Activated CD4-positive, alpha-beta T cell treated with anti-CD3 and anti-CD28 coated beads for 1 hour (primary cell): ENCODE data around the gene LRBA.

Experiments
- DNase-seq: peaks from one replicate; pipeline ENCODE4 v3.0.0-alpha.2; 2020

Gene LRBA

DNA sequence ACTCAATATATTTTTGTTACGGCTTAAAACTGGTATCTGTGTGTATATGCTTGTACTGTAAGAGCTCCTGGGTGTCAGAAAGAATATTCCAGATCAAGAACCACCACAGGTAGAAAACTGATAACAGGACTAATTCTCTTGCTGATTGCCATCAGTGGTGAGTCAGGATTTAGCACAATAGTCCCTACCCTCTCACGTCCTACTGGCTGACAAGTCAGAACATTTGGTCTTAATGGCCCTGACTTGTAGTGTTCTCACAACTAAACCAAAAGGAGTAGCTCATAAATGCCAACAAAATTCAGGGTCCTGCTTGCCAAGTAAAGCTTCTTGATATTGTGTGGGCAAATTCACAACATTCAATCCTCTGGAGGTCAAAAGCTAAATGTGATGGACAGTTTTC, 538.3 kb downstream of the LRBA start:
- DNase-seq, result no peak

DNA sequence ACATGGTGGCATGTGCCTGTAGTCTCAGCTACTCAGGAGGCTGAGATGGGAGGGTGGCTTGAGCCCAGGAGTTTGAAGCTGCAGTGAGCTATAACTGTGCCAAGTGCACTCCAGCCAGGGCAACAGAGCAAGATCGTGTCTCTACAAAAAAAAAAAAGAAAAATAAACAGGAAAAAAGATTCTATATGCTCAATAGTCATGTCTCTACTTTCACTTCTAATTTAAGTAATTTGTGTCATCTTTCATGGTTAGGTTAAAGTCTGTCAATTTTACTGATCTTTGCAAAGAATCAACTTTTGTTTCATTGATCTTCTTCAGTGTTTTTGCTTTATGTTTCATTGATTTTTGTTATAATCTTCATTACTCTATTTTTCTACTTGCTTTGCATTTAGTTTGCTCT, 539.3 kb downstream of the LRBA start:
- no peak for DNase-seq

- no peak for DNase-seq
These were observed 550.6 kb downstream of the LRBA start for GRCh38 chr4:150464523-150464922.

DNA sequence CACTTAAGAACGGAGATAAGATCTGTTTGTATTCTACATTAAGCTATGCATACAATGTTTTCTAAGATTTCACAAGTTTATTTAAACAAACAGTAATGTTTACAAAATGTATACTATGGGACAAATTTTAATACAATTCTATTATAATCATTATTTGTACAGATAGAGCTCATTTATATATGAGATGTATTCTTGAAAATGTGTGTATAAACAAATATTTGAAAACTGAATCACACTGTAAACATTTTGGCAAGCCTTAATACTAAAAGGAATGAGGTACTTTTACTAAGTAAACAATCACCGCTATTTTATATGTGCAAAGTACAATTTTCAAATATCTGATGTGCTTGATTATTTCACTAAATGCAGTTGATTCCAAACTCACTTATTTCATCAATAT, 552.3 kb downstream of the LRBA start:
- DNase-seq, result no peak

DNA sequence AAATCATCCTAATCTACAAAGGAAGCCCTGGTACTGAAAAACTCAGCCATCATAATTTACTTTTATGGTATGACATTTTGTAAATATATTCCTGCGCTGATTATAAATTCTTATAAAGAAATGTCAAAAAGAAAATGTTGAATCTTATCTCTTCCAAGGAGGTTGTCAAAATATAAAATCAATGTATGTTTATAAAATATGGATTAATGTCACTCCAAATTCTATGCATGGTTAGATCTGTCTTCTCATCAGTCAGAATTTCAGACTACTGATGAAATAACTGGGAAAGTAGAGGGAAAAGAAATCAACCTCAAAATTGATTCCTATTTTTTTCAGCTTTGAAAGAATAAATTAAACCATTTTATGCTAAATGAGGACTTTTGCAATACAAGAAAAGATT, 553.1 kb downstream of the LRBA start:
- DNase-seq, result no peak

GRCh38 chr4:150457802-150458201, 557.3 kb downstream of the LRBA start:
- no peak for DNase-seq

DNA sequence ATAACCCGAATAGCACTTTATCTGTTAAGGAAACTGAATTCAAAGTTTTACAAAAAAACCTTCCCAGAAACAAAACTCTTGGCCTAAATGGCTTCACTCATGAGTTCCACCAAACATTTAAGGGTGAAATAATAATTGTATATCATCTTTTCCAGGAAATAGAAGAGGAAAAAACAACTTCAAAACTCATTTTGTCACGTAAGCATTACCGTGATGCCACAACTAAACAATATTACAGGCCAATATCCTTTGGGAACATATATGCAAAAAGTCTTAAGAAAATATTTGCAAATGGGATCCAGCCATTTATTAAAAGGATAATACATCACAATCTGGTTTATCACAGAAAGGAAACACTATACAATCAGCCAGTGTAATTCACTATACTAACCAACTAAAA, 563.2 kb downstream of the LRBA start:
- DNase-seq, result no peak

DNA sequence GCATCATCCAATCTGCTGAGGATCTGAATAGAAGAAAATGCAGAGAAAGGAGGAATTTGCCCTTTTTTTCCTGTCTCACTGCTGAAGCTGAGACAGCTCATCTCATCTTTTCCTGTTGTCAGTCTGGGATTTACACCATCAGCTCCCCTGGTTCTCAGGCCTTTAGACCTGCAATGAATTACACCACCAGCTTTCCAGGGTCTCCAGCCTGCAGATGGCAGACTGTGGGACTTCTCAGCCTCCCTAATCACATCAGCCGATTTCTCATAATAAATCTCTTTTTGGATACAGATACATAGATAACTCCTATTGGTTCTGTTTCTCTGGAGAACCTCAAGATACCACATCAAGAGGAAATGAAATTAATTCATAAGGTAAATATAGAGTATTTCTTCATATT, 567.7 kb downstream of the LRBA start:
- no peak for DNase-seq

DNA sequence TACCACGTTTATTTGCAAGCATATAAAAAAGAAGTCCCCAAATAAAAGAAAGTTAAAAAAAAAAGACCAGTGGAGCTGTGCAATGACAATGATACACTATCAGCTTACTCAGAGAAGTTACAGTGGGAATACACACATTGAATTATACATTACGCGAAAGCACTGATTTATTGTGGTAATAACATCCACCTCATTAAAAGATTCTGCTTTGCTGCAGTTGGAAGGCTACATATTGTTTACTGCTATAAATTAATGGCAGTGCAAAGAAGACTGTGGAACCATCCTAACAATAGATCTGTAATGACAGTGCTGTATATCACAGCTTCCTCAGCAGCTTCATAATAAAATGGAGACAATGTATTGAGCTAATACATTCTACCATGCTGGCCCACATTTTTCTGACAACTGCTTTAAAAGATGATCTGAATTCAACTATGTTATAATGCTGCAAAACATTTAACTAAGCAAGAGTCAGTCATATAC, 575.6 kb downstream of the LRBA start:
- no peak for DNase-seq

GRCh38 chr4:150436598-150437370, 578.3 kb downstream of the LRBA start:
- no peak for DNase-seq

DNA sequence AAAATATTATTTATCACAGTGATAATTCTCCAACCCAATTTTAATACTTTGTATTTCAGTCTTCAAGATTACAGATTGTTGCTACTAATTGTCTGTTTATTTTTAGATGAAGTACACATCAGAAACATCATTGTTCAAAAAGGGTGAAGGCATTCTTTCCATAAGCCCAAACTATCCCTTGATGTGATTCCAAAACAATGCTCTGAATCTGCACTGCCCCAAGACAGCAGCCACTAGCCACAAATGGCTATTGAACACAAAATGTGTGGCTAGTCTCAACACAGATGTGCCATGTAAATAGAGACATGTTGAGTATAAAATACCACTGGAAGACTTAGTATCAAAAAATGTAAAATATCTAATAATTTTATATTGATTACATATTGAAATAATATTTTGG, 583.9 kb downstream of the LRBA start:
- no peak for DNase-seq

GRCh38 chr4:150425161-150425560, 589.9 kb downstream of the LRBA start:
- no peak for DNase-seq

DNA sequence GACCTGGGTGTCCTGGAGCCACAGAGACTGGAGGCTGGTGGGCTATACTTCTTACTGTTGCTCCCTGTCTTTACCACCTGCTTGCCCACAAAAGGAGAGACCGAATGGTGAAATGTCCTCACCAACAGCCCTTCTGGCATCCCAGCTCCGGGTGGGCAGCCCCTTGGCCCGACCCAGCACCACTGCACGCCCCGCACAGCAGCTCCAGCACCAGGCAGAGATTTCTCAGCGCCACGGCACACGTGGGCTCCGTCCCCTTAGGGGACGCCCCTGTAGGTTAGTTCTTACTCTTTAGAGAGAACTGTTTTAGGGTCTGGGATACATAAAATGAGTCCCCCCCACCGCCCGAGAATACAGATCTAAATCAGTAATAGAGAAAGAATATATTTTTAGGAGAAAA, 591.6 kb downstream of the LRBA start:
- DNase-seq, result no peak

DNA sequence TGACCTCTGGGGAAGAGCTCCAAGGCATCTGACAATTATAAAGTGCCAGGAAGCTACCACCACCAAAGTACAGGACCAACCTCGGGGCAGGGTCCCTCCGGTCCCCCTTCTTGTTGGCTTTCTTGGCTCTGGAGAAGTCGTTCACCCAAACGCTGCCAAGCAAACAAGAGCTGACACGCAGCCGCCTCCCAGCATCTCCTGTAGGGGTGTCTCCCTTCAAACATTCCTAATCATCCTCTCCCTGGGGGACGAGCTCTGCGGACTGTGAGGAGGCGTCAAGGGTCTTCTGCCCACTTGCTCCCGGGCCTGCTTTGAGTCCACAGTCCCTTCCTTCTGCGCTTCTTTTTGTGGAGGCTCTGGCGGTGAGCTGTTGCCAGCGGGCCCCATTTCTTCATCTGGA, 592.0 kb downstream of the LRBA start:
- no peak for DNase-seq

GRCh38 chr4:150421612-150422011, 593.5 kb downstream of the LRBA start:
- DNase-seq, result no peak

DNA sequence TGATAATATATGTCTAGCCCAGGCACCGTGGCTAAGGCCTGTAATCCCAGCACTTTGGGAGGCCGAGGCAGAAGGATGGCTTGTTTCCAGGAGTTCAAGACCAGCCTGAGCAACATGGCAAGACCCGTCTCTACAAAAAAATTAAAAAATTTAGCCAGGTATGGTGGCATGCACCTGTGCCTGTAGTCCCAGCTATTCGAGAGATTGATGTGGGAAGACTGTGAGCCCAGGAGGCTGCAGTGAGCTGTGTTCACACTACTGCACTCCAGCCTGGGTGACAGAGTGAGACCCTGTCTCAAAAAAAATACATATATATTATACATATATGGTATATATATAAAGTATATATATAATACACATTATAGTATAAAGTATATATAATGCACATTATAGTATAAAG, 595.1 kb downstream of the LRBA start:
- DNase-seq, result no peak

DNA sequence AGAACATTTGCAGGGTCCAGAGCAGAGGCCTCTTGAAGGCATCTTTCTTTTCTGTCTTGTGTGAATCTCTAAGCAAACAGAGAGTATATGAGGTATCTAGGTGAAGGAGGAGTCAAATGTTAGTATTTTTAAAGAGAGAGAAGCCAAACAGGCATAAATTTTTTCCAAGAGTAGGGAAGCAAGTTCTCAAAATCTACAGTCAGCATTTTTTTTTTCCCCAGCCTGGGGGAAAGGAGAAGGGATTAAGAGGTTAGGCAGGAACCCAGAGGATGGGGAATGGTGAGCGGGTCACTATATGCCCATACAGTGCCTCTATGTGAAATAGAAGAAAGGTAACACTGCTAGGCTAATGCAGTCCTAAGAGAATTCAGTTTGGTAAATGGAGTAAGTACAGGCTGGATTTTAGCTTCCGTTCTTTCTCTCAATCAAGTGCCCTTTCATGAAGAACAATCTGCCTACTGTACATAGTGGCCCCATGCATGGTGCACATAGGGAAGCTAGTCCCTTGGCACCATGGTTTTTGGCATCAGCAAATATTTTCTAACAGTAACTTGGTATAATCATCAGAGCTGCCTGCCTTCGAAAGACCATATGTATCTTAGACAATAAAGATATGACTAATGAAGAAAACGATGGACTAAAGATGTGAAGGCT, 596.2 kb downstream of the LRBA start:
- no peak for DNase-seq

GRCh38 chr4:150415213-150415612, 599.9 kb downstream of the LRBA start:
- no peak for DNase-seq

- no peak for DNase-seq
These were observed 603.6 kb downstream of the LRBA start for GRCh38 chr4:150411520-150411919.

- no peak for DNase-seq
These were observed 612.2 kb downstream of the LRBA start for GRCh38 chr4:150402871-150403272.

GRCh38 chr4:150401083-150401687, 613.9 kb downstream of the LRBA start:
- no peak for DNase-seq

GRCh38 chr4:150395872-150396271, 619.2 kb downstream of the LRBA start:
- no peak for DNase-seq

DNA sequence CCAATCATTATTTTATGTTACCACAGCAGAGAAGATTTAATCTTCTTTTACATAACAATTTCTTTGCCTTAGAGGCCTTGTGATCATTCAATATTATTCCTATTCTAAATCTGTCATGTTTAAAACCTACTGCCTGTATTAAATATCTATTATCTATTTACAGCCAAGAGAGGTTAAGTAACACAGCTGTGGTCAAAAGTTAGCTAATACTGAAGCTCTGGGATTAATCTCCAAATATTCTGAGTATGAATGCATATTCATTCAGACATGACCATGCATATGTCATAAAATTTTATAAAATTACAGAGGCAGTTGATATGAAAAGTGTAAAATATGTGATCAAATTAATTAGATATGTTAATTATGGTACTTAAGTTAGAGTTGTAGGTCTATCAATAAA, 621.0 kb downstream of the LRBA start:
- no peak for DNase-seq

GRCh38 chr4:150391052-150391451, 624.0 kb downstream of the LRBA start:
- DNase-seq, result no peak
